ENCODE results near the gene THADA.

THADA gene

GRCh38 chr2:43436431-43436830 lies 159.4 kb downstream of the THADA start (continued):
- TF ChIP-seq ELK4 (IDR thresholded peaks at IDR 0.05; ENCODE audit: borderline replicate concordance, low read depth, low read length), result no peak

GRCh38 chr2:43435746-43436145 lies 160.1 kb downstream of the THADA start:
- CTCF ChIA-PET, result no interaction called here
- H3K36me3 ChIP-seq (ENCODE audit: control insufficient read depth in 2 of 2, insufficient read depth in 1 of 2, low read length in 2 of 2), result no peaks in the 10 kb centered on the region

More at GRCh38 chr2:43435746-43436145, 160.1 kb downstream of the THADA start:
- Histone ChIP-seq H3K9me3 (ENCODE audit: control insufficient read depth, insufficient read depth, low read depth, low read length) (no peaks in the 10 kb centered on the region), H3K4me1 (ENCODE audit: control insufficient read depth, insufficient read depth, low read length) (0 out of 2 replicates have a peak, but pooled peaks cover 3% of the 10 kb centered on the region), H3K27ac (ENCODE audit: extremely low read depth, low read depth, low read length) (no peak overlapping the region), H3K4me3 (ENCODE audit: low read depth, low read length) (no peak overlapping the region)
- POLR2A ChIA-PET, result no interaction called here
- no peak for TF ChIP-seq ZNF133 (tag by site-specific recombination; IDR thresholded peaks at IDR 0.05)
- TF ChIP-seq ZNF426 (tag by site-specific recombination; IDR thresholded peaks at IDR 0.05), result no peak
- no peak for TF ChIP-seq ZNF830 (tag by site-specific recombination; IDR thresholded peaks at IDR 0.05; ENCODE audit: low read depth)
- no peak for TF ChIP-seq GLIS2 (tag by site-specific recombination; IDR thresholded peaks at IDR 0.05)
- no peak for TF ChIP-seq ZNF544 (tag by site-specific recombination; IDR thresholded peaks at IDR 0.05)
- no peak for TF ChIP-seq ZBTB49 (tag by site-specific recombination; IDR thresholded peaks at IDR 0.05; ENCODE audit: low read depth)
- TF ChIP-seq ZNF362 (tag by site-specific recombination; IDR thresholded peaks at IDR 0.05), result no peak
- TF ChIP-seq HIC1 (tag by site-specific recombination; IDR thresholded peaks at IDR 0.05), result no peak
- TF ChIP-seq ZFP41 (tag by site-specific recombination; IDR thresholded peaks at IDR 0.05; ENCODE audit: borderline replicate concordance), result no peak
- no peak for TF ChIP-seq ZNF350 (tag by site-specific recombination; IDR thresholded peaks at IDR 0.05)
- no peak for TF ChIP-seq ZNF560 (tag by site-specific recombination; IDR thresholded peaks at IDR 0.05; ENCODE audit: borderline replicate concordance)
- TF ChIP-seq FEZF1 (tag by site-specific recombination; IDR thresholded peaks at IDR 0.05), result no peak
- no peak for TF ChIP-seq ZNF776 (tag by site-specific recombination; IDR thresholded peaks at IDR 0.05; ENCODE audit: borderline replicate concordance)
- TF ChIP-seq ZNF704 (tag by site-specific recombination; IDR thresholded peaks at IDR 0.05), result no peak
- no peak for TF ChIP-seq ZNF626 (tag by site-specific recombination; IDR thresholded peaks at IDR 0.05)
- no peak for TF ChIP-seq ZNF292 (tag by site-specific recombination; IDR thresholded peaks at IDR 0.05; ENCODE audit: borderline replicate concordance, low read depth)
- TF ChIP-seq ZNF140 (tag by site-specific recombination; IDR thresholded peaks at IDR 0.05), result no peak
- no peak for TF ChIP-seq ZNF530 (tag by site-specific recombination; IDR thresholded peaks at IDR 0.05; ENCODE audit: low read depth)
- no peak for TF ChIP-seq GLI4 (tag by site-specific recombination; IDR thresholded peaks at IDR 0.05)
- no peak for TF ChIP-seq ZNF324 (tag by site-specific recombination; IDR thresholded peaks at IDR 0.05)

Measured in HEK293 (cell line).